Stimulated activated CD8-positive, alpha-beta memory T cell treated with anti-CD3 and anti-CD28 coated beads, Interleukin-4, amount 100 ng/mL, for 4 hours (primary cell): ENCODE data around the gene BRD1.

Source experiments
- DNase-seq, 2 donors: peaks; one replicate each; pipeline ENCODE4 v3.0.0-alpha.2; 2020; ENCODE audit warnings: low read depth in 2 of 2, low spot score in 1 of 2

The BRD1 gene

GRCh38 chr22:49803737-49804375, 23.8 kb downstream of the BRD1 start:
- no peak for DNase-seq

- DNase-seq = no peak
These were observed 24.5 kb downstream of the BRD1 start for GRCh38 chr22:49803134-49803533.

DNA sequence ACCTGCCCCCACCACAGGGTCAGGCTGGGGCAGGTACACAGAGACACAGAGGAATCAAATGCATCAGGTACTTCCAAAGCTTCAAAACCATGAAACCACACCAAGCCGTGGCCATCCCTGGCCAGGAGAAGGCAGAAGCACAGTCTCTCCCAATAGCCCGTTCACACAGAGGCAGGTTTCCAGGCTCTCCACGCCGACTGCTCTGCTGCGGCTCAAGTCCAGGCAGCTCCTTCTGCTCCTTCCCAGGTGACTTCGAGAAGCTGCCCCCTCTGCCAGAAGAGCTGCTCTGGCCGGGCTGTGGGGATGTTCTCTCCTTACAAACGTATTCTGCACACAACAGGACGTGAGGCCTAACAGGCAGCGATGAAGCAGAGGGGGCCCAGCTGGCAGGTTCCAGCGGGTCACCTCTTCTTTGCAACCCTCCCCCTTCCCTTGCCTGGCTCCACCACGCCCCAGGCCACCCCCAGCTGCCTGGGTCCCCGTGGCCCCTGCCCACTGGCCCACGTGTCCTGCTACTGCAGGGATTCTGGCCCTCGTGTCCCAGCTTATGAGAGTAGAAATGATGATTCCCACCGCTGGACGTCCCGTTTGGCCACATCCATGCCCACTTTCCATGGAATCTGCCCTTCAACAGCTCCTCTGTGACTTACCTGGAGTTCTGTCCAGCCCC, 26.1 kb downstream of the BRD1 start:
- DNase-seq = no peak

- no peak for DNase-seq
These were observed 27.1 kb downstream of the BRD1 start for GRCh38 chr22:49800408-49801238.

- no peak for DNase-seq
These were observed 28.1 kb downstream of the BRD1 start for GRCh38 chr22:49799431-49800075.

GRCh38 chr22:49798486-49799151, 29.1 kb downstream of the BRD1 start:
- DNase-seq = no peak

GRCh38 chr22:49797706-49798105, 30.0 kb downstream of the BRD1 start:
- no peak for DNase-seq

- no peak for DNase-seq
These were observed 30.9 kb downstream of the BRD1 start for GRCh38 chr22:49796596-49797270.

DNA sequence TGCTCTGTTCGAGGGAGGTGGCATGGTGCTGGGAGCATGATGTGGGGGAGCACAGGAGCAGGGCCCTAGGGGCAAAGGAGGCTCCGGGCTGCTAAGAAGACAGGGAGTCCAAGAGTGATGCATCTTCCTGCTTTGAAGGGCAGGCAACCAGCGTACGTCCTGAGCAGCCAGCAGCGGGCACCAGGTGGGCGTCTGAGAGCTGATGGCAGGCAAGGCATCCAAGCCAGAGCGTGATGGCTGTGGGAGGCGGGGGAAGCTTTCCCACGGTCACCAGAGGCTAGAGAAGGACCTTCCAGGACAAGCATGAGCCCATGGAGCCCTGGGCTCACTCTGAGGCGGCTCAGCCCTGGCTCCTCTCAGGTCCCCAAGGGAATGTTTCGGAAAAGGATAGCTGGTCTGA, 32.2 kb downstream of the BRD1 start:
- no peak for DNase-seq

- DNase-seq = no peak
These were observed 33.8 kb downstream of the BRD1 start for GRCh38 chr22:49793871-49794270.

- DNase-seq = no peak
These were observed 34.4 kb downstream of the BRD1 start for GRCh38 chr22:49793296-49793695.

DNA sequence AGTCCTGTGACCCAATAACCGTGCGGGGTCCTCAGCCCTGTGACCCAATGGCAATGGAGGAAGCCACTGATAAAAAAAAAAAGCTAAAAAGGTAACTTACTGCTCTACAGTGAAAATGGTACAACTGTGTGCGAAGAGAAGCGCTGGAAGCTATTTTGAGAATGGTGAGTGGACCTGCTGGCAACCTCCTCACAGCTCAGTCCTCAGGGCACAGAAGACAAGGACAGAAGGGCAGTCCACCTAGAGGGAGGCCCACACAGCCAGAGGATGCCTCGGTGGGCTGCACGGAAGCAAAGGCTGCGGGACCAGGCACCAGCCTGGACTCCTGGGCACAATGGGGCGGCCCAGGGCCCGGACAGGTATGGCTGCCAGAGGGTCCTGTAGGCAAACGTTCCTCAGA, 35.6 kb downstream of the BRD1 start:
- DNase-seq = no peak

GRCh38 chr22:49791682-49792081, 36.0 kb downstream of the BRD1 start:
- no peak for DNase-seq

GRCh38 chr22:49790912-49791311, 36.8 kb downstream of the BRD1 start:
- DNase-seq = no peak

- no peak for DNase-seq
These were observed 38.2 kb downstream of the BRD1 start for GRCh38 chr22:49789289-49790141.

DNA sequence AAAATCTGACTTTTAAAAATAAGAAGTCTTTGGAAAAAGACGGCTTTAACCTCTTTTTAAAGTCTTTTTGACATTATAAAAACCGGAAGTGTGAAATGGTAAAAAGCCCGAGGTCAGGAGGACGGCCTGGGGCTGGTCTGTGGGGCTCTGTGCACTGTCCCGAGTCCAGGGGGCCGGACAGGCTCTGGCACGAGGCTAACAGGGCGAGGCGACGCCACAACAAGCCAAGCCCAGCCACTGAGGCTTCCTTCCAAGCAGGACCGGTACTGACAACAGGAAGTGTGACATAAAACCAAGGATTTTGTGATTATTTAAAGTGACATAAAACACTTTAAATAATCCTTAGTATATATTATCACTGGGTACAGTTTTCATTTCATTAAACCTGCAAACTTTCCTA, 39.2 kb downstream of the BRD1 start:
- DNase-seq = no peak

DNA sequence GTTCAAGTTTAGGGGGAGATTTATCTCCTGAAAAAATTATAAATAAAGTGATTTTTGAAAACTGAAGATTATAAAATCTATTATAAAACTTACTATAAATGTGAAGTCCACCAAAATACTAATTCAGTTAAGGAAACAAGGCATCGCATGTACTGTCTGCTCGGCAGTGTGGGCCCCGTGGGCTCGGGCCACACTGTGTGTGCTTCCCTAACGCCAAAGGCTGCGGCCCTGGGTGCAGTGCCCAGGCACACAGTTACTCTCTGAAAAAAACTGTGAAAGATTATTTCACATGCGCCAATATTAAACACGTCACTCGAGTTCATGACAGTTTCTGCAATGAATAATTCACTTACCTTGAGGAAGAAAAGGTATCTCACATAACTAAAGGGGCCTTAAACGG, 39.8 kb downstream of the BRD1 start:
- no peak for DNase-seq

- no peak for DNase-seq
These were observed 40.5 kb downstream of the BRD1 start for GRCh38 chr22:49786976-49787706.

- DNase-seq = no peak
These were observed 41.7 kb downstream of the BRD1 start for GRCh38 chr22:49785841-49786471.
